ENCODE data around the gene COX6B2.
"Not testable (repeated sequence)": the region's sequence is repeated elsewhere in the genome, so short reads cannot be mapped to it uniquely, and the experiment has no call there.

Gene COX6B2

GRCh38 chr19:55341595-55342531 is 12.7 kb downstream of the COX6B2 start:
- DNase-seq, result no peak

GRCh38 chr19:55341171-55341588 is 13.3 kb downstream of the COX6B2 start:
- DNase-seq, result peak; percentile 84

- DNase-seq, result no peak
Measured at GRCh38 chr19:55340784-55341147, 13.8 kb downstream of the COX6B2 start.

GRCh38 chr19:55339889-55340783 is 14.4 kb downstream of the COX6B2 start:
- no peak for DNase-seq

GRCh38 chr19:55339105-55339888 is 15.2 kb downstream of the COX6B2 start, which contains the start of gene KMT5C:
Gene KMT5C, plus strand, starts transcription at chr19:55339876. Its CDS starts 2,061 bp downstream, at chr19:55341937.
- DNase-seq, result peak; percentile 100

- no peak for DNase-seq
Measured at GRCh38 chr19:55336101-55336500, 18.4 kb downstream of the COX6B2 start.

- DNase-seq, result no peak
Measured at GRCh38 chr19:55333870-55334269, 20.6 kb downstream of the COX6B2 start.

GRCh38 chr19:55329791-55330190 is 24.7 kb downstream of the COX6B2 start:
- DNase-seq, result not testable (repeated sequence)

- DNase-seq, result not testable (repeated sequence)
Measured at GRCh38 chr19:55328774-55329318, 25.7 kb downstream of the COX6B2 start.

- no peak for DNase-seq
Measured at GRCh38 chr19:55325172-55325571, 29.3 kb downstream of the COX6B2 start, which contains the start of gene TMEM150B. Gene TMEM150B, minus strand, starts transcription at chr19:55325341. Its CDS starts 4,305 bp downstream, at chr19:55321036.

- DNase-seq, result no peak
Measured at GRCh38 chr19:55324662-55325061, 29.9 kb downstream of the COX6B2 start.

GRCh38 chr19:55322204-55322885 is 32.2 kb downstream of the COX6B2 start:
- DNase-seq, result no peak

GRCh38 chr19:55321466-55322137 is 32.9 kb downstream of the COX6B2 start:
- DNase-seq, result no peak

GRCh38 chr19:55320844-55321419 is 33.6 kb downstream of the COX6B2 start:
- no peak for DNase-seq

- DNase-seq, result peak; percentile 10
Measured at GRCh38 chr19:55319785-55320184, 34.7 kb downstream of the COX6B2 start.

- no peak for DNase-seq
Measured at GRCh38 chr19:55316646-55317045, 37.9 kb downstream of the COX6B2 start.

GRCh38 chr19:55315956-55316525 is 38.5 kb downstream of the COX6B2 start:
- no peak for DNase-seq

- DNase-seq, result no peak
Measured at GRCh38 chr19:55314396-55314795, 40.1 kb downstream of the COX6B2 start.

GRCh38 chr19:55312621-55313512 is 41.7 kb downstream of the COX6B2 start:
- no peak for DNase-seq

Measured in NCI-H2029 (cell line).